HG02840 (cell line): Measurements from ENCODE around the gene CCDC78.

ENCODE experiments used
- ATAC-seq: cut with Tn5 transposase; IDR thresholded peaks from one replicate; pipeline ENCODE4 v1.9.1; 2021; ENCODE audit warnings: mild to moderate bottlenecking, moderate library complexity, moderate number of reproducible peaks; ENCODE audit not compliant: unreplicated experiment, low FRiP score

The CCDC78 gene

GRCh38 chr16:726438-727290 lies at the start of gene CCDC78, which contains the start of gene HAGHL:
Gene CCDC78 (minus strand): TSS chr16:726443. CDS start chr16:726367, 76 bp downstream.
Gene HAGHL (plus strand): TSS chr16:727106. CDS start chr16:727510, 404 bp downstream.
- ATAC-seq: no peak

- ATAC-seq: no peak
These were observed 49.1 kb upstream of the CCDC78 start for GRCh38 chr16:775236-775796.

- ATAC-seq: no peak
These were observed 48.1 kb upstream of the CCDC78 start for GRCh38 chr16:774086-775001.

- ATAC-seq: no peak
These were observed 46.7 kb upstream of the CCDC78 start for GRCh38 chr16:772959-773358.

GRCh38 chr16:770411-770810 lies 44.2 kb upstream of the CCDC78 start:
- no peak for ATAC-seq

GRCh38 chr16:769934-770333 lies 43.7 kb upstream of the CCDC78 start:
- ATAC-seq: no peak

GRCh38 chr16:769184-769784 lies 43.0 kb upstream of the CCDC78 start:
- ATAC-seq: no peak

GRCh38 chr16:768428-768827 lies 42.2 kb upstream of the CCDC78 start:
- ATAC-seq: no peak

- no peak for ATAC-seq
These were observed 41.5 kb upstream of the CCDC78 start for GRCh38 chr16:767743-768235.

- no peak for ATAC-seq
These were observed 40.8 kb upstream of the CCDC78 start for GRCh38 chr16:766820-767640.

GRCh38 chr16:766008-766819 lies 40.0 kb upstream of the CCDC78 start:
- no peak for ATAC-seq

- no peak for ATAC-seq
These were observed 39.2 kb upstream of the CCDC78 start for GRCh38 chr16:765488-765865.

GRCh38 chr16:764848-765487 lies 38.7 kb upstream of the CCDC78 start:
- no peak for ATAC-seq

GRCh38 chr16:764184-764750 lies 38.0 kb upstream of the CCDC78 start:
- no peak for ATAC-seq

GRCh38 chr16:763369-764183 lies 37.3 kb upstream of the CCDC78 start:
- no peak for ATAC-seq

GRCh38 chr16:762595-763268 lies 36.5 kb upstream of the CCDC78 start:
- ATAC-seq: no peak
